ENCODE data around the gene PPEF1.
"Not testable (repeated sequence)": the region's sequence is repeated elsewhere in the genome, so short reads cannot be mapped to it uniquely, and the experiment has no call there.

The PPEF1 gene

DNA sequence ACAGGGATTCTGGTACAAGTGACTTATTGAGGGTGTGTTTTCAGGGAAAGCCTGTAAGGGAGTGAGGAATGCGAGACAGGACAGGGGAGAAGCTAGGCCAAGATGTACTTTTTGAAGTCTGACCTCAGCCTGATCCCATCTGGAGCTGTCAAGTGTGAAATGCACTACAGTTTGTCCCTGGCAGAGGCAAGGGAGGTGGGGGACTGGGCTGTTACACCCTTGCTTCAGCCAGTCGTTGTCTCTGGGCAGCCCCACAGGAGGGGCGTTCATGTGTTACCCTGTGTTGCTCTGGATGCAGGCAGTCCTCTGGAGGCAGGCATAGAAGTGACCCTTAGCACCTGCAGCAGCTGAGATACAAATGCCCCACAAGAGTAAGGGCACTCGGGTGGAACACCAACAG is 25.8 kb downstream of the PPEF1 start:
- H3K27ac Mint-ChIP-seq = no peak overlapping the region
- DNase-seq = no peak
- H3K9me3 Mint-ChIP-seq = no peaks in the 10 kb centered on the region
- no peak overlapping the region for H3K4me3 Mint-ChIP-seq
- H3K27me3 Mint-ChIP-seq = no peaks in the 10 kb centered on the region
- no peaks in the 10 kb centered on the region for H3K4me1 Mint-ChIP-seq (ENCODE audit: low read depth)
- H3K36me3 Mint-ChIP-seq (ENCODE audit: low read depth) = no peaks in the 10 kb centered on the region

DNA sequence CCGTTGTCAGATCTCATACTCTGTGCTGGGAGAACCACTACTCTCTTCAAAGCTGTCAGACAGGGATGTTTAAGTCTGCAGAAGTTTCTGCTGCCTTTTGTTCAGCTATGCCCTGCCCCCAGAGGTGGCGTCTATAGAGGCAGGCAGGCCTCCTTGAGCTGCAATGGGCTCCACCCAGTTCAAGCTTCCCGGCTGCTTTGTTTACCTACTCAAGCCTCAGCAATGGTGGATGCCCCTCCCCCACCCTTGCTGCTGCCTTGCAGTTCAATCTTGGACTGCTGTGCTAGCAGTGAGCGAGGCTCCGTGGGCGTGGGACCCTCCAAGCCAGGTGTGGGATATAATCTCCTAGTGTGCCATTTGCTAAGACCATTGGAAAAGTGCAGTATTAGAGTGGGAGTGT is 32.2 kb downstream of the PPEF1 start:
- not testable (repeated sequence) for H3K27me3 Mint-ChIP-seq; H3K4me3 Mint-ChIP-seq; H3K36me3 Mint-ChIP-seq (ENCODE audit: low read depth); H3K27ac Mint-ChIP-seq; H3K4me1 Mint-ChIP-seq (ENCODE audit: low read depth); DNase-seq; H3K9me3 Mint-ChIP-seq

DNA sequence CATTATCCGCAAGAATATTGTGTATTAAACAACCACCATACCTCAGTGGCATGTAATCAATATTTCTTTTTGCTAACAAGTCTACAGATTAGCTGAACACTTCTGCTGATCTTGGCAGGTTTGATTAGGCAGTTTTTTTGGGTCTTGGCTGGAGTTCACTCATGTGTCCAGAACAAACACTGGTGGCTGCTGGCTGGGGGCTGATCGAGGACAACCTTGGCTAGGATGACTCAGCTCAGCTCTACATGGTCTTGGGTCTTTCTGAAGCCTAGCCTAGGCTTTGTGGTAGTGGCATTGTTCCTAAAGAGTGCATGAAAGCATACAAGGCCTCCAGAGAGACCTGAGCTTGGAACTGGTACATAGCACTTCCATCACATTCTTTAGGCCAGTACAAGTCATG is 41.1 kb downstream of the PPEF1 start:
- peaks cover 17% of the 10 kb centered on the region for H3K27me3 Mint-ChIP-seq
- H3K4me1 Mint-ChIP-seq (ENCODE audit: low read depth) = no peaks in the 10 kb centered on the region
- H3K36me3 Mint-ChIP-seq (ENCODE audit: low read depth) = no peaks in the 10 kb centered on the region
- DNase-seq = no peak
- H3K4me3 Mint-ChIP-seq = no peak overlapping the region
- H3K27ac Mint-ChIP-seq = no peak overlapping the region
- no peaks in the 10 kb centered on the region for H3K9me3 Mint-ChIP-seq

DNA sequence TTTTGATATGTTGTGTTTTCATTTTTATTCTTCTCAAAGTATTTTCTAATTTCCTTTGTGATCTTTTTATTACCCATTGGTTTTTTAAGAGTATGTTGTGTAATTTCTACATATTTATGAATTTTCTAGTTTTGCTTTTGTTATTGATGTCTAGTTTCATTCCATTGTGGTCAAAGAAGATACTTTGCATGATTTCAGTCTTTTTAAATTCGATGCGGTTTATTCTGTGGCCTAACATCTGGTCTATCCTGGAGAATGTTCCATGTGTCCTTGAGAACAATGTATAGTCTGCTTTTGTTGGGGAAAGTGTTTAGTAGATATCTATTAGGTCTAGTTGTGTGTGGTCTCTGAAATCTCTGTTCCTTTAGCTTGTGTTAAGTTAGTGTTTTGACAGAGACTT is 46.2 kb downstream of the PPEF1 start:
- H3K9me3 Mint-ChIP-seq = no peaks in the 10 kb centered on the region

DNA sequence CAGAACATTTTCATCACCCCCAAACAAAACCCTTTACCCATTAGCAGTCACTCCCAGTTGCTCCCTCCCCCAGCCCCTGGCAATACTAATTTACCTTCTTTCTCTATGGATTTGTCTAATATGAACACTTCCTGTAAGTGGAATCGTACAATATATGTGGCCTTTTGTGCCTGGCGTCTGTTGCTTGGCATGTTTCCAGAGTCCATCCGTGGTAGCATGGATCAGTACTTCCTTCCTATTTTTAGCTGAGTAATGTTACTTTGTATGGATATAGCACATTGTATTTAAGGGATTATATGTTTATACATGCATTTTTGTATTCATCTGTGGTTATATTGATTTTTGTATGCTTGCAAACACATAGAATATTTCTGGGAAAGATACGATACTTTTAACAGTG is 48.2 kb downstream of the PPEF1 start:
- H3K4me1 Mint-ChIP-seq (ENCODE audit: low read depth) = no peaks in the 10 kb centered on the region
- no peak overlapping the region for H3K27ac Mint-ChIP-seq
- H3K9me3 Mint-ChIP-seq = no peaks in the 10 kb centered on the region
- H3K4me3 Mint-ChIP-seq = no peak overlapping the region
- no peak for DNase-seq
- H3K27me3 Mint-ChIP-seq = peaks cover 16% of the 10 kb centered on the region
- H3K36me3 Mint-ChIP-seq (ENCODE audit: low read depth) = no peaks in the 10 kb centered on the region

More for the DNA sequence above, 46.2 kb downstream of the PPEF1 start:
- DNase-seq = no peak
- Mint-ChIP-seq H3K27me3 (peaks cover 16% of the 10 kb centered on the region), H3K36me3 (ENCODE audit: low read depth) (no peaks in the 10 kb centered on the region), H3K4me3 (no peak overlapping the region), H3K27ac (no peak overlapping the region), H3K4me1 (ENCODE audit: low read depth) (no peaks in the 10 kb centered on the region)

DNA sequence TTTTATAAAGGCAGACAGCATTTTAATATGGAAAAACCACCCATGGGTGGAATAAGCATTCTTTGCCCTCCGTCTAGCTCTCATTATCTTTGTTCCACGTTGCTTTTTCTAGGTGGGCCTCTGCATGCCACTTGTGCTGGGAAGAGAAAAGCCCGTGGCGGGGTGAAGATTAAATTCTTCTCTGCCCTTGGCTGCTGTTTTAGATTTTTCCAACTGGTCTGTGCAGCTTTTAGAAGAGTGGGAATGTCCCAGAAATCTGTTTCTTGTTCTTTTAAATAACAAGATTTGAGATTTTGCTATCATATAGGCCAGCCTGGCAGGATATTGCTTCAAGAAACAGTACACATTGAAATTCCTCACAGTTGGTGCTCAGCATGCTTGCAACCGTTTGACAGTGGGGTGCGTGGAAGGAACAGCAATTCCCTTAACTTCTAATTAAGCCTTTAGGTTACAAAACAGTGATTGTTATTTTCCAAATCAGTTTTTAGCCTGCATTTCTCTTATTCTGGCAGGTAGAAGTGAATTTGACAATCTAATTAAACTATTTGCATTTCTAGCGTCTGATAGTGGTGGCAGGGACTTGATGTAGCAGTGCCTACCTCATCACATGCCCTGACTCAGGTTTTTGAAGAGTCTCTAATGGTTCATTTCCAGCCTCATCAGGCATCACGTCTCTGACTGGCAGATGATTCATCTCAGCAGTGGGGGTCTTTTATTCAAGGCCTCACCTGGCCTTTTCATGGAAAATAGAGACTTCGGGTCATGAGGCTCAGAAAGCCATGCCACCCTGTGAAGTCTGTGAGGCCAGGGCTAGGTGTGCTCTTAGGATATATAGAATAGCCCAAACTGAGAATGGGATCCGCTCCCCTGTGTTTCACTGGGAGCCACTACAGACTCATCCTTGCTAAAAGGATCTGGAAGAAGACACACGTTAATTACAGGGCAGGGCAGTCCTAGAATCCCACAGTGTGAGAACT is 50.8 kb downstream of the PPEF1 start:
- H3K4me1 Mint-ChIP-seq (ENCODE audit: low read depth) = no peaks in the 10 kb centered on the region
- H3K27me3 Mint-ChIP-seq = peaks cover 21% of the 10 kb centered on the region
- no peak overlapping the region for H3K27ac Mint-ChIP-seq
- H3K36me3 Mint-ChIP-seq (ENCODE audit: low read depth) = no peaks in the 10 kb centered on the region
- DNase-seq = no peak
- H3K9me3 Mint-ChIP-seq = no peaks in the 10 kb centered on the region
- H3K4me3 Mint-ChIP-seq = no peak overlapping the region

DNA sequence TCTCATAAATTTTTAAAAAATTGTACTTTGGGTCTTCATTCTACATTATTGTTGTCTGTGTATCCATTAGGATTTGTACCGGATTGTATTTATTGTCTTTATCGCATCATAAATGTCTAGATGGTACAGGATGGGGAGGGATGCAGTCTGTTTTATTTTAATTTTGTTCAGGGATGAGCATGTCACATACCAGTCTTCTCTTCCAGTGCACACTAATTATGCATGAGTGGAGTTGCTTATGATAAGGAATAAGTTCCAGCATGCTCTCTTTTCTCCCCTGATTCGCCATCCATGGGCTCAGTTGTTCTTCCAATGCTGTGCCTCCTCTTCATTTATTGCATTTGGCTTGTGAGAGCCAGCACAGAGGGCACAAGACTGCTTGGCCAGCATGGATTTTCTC is 54.3 kb downstream of the PPEF1 start:
- Mint-ChIP-seq H3K4me1 (ENCODE audit: low read depth) (no peaks in the 10 kb centered on the region), H3K27me3 (peaks cover 26% of the 10 kb centered on the region), H3K36me3 (ENCODE audit: low read depth) (no peaks in the 10 kb centered on the region), H3K4me3 (no peak overlapping the region), H3K27ac (no peak overlapping the region), H3K9me3 (no peaks in the 10 kb centered on the region)
- no peak for DNase-seq

DNA sequence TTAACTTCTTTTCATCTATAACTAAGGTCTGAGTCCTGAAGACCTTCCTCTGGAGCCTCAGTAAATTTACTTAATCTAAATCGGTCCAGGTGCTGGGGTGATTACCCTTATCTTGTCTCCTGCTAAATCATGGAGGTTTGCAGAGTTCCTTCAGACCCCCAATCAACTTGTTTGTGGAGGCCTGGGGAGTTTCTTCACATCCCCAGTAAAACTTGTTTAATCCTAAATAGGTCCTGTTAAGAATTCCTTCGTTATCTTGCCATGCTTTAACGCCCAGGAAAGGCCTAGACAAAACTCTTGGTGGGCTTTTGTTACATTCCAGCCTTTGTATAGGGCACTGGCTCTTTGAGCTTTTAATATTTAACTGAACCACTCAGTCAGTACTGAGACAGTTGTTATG is 55.7 kb downstream of the PPEF1 start:
- not testable (repeated sequence) for H3K36me3 Mint-ChIP-seq (ENCODE audit: low read depth); H3K4me1 Mint-ChIP-seq (ENCODE audit: low read depth)

DNA sequence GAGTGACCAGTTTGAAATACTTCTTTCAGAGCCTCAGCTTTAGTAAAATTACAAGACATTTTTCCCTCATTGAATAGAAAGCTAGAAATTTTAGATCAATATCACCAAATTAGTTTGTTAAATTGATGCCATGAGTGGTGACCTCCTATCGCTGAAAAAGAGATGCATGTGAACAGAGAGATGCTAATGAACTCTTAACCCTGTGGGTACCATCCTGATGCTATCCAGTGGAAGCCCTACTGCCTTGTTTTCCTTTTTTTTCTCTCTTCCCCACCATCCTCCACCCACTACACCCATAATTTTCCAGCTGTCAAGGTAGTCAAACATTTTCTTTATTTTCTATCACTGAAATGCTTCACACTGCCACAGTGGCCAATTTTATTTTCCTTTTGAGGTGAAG is 61.9 kb downstream of the PPEF1 start:
- Mint-ChIP-seq H3K36me3 (ENCODE audit: low read depth) (no peaks in the 10 kb centered on the region), H3K9me3 (peaks cover 3% of the 10 kb centered on the region), H3K27ac (no peak overlapping the region), H3K4me1 (ENCODE audit: low read depth) (no peaks in the 10 kb centered on the region), H3K4me3 (no peak overlapping the region), H3K27me3 (peaks cover 5% of the 10 kb centered on the region)
- no peak for DNase-seq

More for the DNA sequence above, 55.7 kb downstream of the PPEF1 start:
- peaks cover 24% of the 10 kb centered on the region for H3K27me3 Mint-ChIP-seq
- not testable (repeated sequence) for DNase-seq, H3K27ac Mint-ChIP-seq, H3K4me3 Mint-ChIP-seq, H3K9me3 Mint-ChIP-seq

DNA sequence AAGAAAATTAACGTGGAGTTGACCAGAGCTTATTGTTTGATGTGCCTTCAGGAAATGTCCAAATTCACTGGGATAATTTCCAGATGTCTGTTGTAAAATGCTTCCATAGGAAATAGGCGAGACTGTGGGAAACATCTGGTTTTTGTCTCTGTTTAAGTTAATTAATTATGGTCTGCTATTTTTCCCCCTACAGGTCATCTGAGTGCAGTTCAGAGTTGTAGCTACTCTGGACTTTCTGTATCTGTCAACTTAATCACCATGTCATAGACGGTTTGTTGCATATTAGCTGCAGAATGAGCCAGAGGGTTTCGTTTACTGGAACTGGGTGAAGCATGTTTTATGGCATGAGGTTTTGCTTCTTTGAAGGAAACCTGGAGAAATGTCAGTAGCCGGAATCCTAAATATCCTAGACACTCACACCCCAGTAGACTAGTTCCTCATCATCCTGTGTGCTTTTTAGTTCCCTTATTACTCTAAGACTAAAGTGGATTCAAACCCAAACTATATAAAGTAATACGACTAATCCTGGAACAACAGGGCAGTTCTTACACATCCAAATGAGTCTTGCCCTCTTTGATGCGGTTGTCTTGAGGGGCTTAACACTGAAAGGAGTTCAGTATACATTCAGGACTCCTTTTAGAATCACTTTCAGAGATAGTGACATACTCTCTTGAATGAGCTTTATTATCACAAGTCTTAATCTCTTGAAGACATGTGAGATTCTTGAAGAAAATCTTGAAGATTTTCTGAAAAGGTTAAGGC is 62.5 kb downstream of the PPEF1 start:
- Mint-ChIP-seq H3K27ac (no peak overlapping the region), H3K4me1 (ENCODE audit: low read depth) (no peaks in the 10 kb centered on the region), H3K27me3 (peaks cover 5% of the 10 kb centered on the region), H3K4me3 (no peak overlapping the region), H3K36me3 (ENCODE audit: low read depth) (no peaks in the 10 kb centered on the region), H3K9me3 (peaks cover 3% of the 10 kb centered on the region)
- no peak for DNase-seq

DNA sequence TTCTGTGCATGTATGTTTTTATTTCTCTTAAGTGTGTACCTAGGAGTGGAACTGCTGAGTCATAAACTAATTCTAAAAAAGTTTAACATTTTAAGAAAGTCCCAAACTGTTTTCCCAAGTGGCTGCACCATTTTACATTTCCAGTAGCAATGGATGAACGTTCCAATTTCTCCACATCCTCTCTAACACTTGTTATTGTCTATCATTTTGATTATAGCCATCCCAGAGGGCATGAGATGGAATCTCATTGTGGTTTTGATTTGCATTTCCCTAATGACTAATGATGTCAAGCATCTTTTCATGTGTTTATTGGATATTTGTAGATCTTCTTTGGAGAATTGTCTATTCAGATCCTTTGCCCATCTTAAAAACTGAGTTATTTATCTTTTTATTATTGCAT is 82.5 kb downstream of the PPEF1 start:
- H3K36me3 Mint-ChIP-seq (ENCODE audit: low read depth) = no peaks in the 10 kb centered on the region
- peaks cover 4% of the 10 kb centered on the region for H3K27me3 Mint-ChIP-seq
- no peaks in the 10 kb centered on the region for H3K9me3 Mint-ChIP-seq

DNA sequence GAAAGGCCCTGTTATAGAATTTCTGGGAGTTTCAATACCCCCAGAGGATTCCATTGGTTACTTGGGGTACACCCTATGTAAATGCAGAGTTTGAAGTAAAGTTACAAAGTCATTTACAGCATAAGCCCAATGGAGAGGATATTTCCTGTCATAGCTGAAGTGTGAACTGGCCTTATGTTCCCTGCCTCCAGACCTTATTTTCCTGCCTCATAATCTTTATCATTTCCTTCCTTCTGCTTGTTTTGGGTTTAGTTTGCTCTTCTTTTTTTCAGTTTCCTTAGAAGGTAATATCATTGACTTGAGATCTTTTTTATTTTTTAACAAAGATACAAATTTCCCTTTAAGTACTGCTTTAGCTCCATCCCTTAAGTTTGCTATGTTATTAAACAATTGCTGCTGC is 85.4 kb downstream of the PPEF1 start:
- Mint-ChIP-seq H3K4me1 (ENCODE audit: low read depth) (no peaks in the 10 kb centered on the region), H3K9me3 (no peaks in the 10 kb centered on the region), H3K4me3 (no peak overlapping the region), H3K27me3 (peaks cover 12% of the 10 kb centered on the region), H3K27ac (no peak overlapping the region), H3K36me3 (ENCODE audit: low read depth) (no peaks in the 10 kb centered on the region)
- DNase-seq = no peak

More for the DNA sequence above, 82.5 kb downstream of the PPEF1 start:
- H3K4me1 Mint-ChIP-seq (ENCODE audit: low read depth) = no peaks in the 10 kb centered on the region
- no peak overlapping the region for H3K4me3 Mint-ChIP-seq
- H3K27ac Mint-ChIP-seq = no peak overlapping the region
- no peak for DNase-seq

DNA sequence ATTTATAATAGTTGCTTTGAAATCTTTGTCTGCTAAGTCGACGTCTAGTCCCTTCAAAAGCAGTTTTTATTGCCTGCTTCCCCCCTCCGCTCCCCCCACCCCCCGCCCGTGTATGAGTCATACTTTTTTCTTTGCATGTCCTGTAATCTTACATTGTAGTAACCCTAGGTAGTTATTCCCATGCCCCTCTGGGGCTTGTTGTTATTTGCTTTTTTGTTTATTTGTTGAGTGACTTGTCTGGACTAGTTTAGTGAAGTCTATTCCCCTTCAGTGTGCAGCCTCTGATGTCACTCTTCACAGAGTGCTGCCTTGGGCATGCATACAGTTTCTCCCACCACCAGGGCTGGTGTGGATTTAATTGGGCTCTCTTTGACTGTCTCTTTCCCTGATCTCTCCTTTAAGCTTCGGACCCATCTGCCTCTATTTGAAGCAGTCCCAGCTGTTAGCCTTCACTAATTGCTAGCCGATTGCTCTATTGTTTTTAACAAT is 86.2 kb downstream of the PPEF1 start:
- H3K4me1 Mint-ChIP-seq (ENCODE audit: low read depth) = no peaks in the 10 kb centered on the region
- no peak overlapping the region for H3K4me3 Mint-ChIP-seq
- no peaks in the 10 kb centered on the region for H3K9me3 Mint-ChIP-seq
- peaks cover 15% of the 10 kb centered on the region for H3K27me3 Mint-ChIP-seq
- no peak overlapping the region for H3K27ac Mint-ChIP-seq
- DNase-seq = no peak
- no peaks in the 10 kb centered on the region for H3K36me3 Mint-ChIP-seq (ENCODE audit: low read depth)

DNA sequence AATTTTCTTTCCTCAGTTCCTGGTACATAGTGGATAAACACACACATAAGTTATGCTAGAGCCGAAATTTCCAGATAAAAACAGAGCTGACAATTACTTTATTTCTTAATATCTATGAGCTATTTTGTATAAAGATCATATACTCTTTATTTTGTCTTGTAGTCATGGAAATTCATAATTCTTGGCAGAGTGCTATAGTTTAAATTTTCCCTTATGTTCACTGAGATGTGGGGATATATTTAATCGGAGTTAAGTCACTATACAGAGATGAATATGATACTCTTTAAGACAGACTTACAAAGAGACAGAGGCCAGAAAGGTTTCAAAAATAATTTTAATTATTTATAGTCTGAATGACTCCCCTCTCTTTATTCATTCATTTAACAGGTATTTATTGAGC is 89.7 kb downstream of the PPEF1 start:
- Mint-ChIP-seq H3K9me3 (no peaks in the 10 kb centered on the region), H3K4me1 (ENCODE audit: low read depth) (no peaks in the 10 kb centered on the region), H3K27me3 (peaks cover 15% of the 10 kb centered on the region), H3K4me3 (no peak overlapping the region), H3K27ac (no peak overlapping the region), H3K36me3 (ENCODE audit: low read depth) (no peaks in the 10 kb centered on the region)
- DNase-seq = no peak

DNA sequence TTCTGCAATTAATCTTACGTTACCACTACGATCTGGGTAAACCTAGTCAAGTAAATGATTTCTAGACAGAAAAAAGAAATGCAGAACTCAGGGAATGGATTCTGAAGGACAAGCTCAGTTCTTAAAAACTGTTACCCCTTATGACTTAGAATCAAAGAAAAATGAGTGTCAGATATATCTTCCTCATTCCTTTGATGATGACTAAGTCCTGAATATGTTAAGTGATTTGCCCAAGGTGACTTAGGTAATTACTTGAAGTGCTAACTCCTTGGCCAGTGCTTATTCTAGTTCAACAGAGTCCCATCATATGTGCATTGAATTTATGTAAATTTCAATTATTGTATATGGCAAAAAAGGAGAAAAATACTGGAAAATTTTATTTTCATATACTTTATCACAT is 92.5 kb downstream of the PPEF1 start:
- DNase-seq = no peak
- H3K36me3 Mint-ChIP-seq (ENCODE audit: low read depth) = no peaks in the 10 kb centered on the region
- H3K27ac Mint-ChIP-seq = no peak overlapping the region
- H3K9me3 Mint-ChIP-seq = no peaks in the 10 kb centered on the region
- no peak overlapping the region for H3K4me3 Mint-ChIP-seq
- no peaks in the 10 kb centered on the region for H3K4me1 Mint-ChIP-seq (ENCODE audit: low read depth)
- H3K27me3 Mint-ChIP-seq = peaks cover 15% of the 10 kb centered on the region
